Parathyroid adenoma (tissue), 2 donors: ENCODE measurements around the gene LYRM1.
A peak's percentile ranks its signal among the peaks of the same experiment; 100 is the strongest.

Experiments used
- H2AFZ ChIP-seq: fragments of 300-600 bp; sonication (generic); one replicate; pipeline ENCODE4 v1.7.0; 2017; ENCODE audit warnings: antibody characterized with exemption, mild to moderate bottlenecking
- H3K27ac ChIP-seq: fragments of 300-600 bp; sonication (generic); one replicate; pipeline ENCODE4 v1.7.0; 2017
- H3K27me3 ChIP-seq: fragments of 300-600 bp; sonication (generic); one replicate; pipeline ENCODE4 v1.7.0; 2017; ENCODE audit warnings: low read length; ENCODE audit not compliant: control insufficient read depth, insufficient read depth
- H3K36me3 ChIP-seq: fragments of 300-600 bp; sonication (generic); one replicate; pipeline ENCODE4 v1.7.0; 2017; ENCODE audit warnings: low read length; ENCODE audit not compliant: control insufficient read depth, insufficient read depth
- H3K4me1 ChIP-seq: fragments of 300-600 bp; sonication (generic); one replicate; pipeline ENCODE4 v1.7.0; 2017; ENCODE audit warnings: control low read depth
- H3K4me2 ChIP-seq: fragments of 300-600 bp; sonication (generic); one replicate; pipeline ENCODE4 v1.7.0; 2017; ENCODE audit warnings: low read length
- H3K4me3 ChIP-seq: fragments of 300-600 bp; sonication (generic); one replicate; pipeline ENCODE4 v1.7.0; 2017; ENCODE audit warnings: low read depth, low read length
- H3K79me2 ChIP-seq: fragments of 300-600 bp; sonication (generic); one replicate; pipeline ENCODE4 v1.7.0; 2017; ENCODE audit warnings: control low read depth
- H3K9ac ChIP-seq: fragments of 300-600 bp; sonication (generic); one replicate; pipeline ENCODE4 v1.7.0; 2017; ENCODE audit warnings: mild to moderate bottlenecking
- H3K9me3 ChIP-seq: fragments of 300-600 bp; sonication (generic); one replicate; pipeline ENCODE4 v1.7.0; 2017; ENCODE audit warnings: low read length; ENCODE audit not compliant: control insufficient read depth
- TF ChIP-seq, protein P1 (sequence below): fragments of 300-600 bp; sonication (generic); IDR thresholded peaks from one replicate; pipeline ENCODE4 v1.7.0; 2017; ENCODE audit warnings: antibody characterized with exemption, mild to moderate bottlenecking
- donor health status: primary hyperparathyroidism.

LYRM1 gene

GRCh38 chr16:20948444-20948843 lies 47.9 kb downstream of the LYRM1 start:
- no peaks in the 10 kb centered on the region for H3K36me3 ChIP-seq
- H3K9me3 ChIP-seq = no peaks in the 10 kb centered on the region
- no peak overlapping the region for H3K9ac ChIP-seq
- H3K79me2 ChIP-seq = no peaks in the 10 kb centered on the region
- H3K4me1 ChIP-seq = peaks cover 4% of the 10 kb centered on the region
- no peak overlapping the region for H3K4me3 ChIP-seq
- no peaks in the 10 kb centered on the region for H3K27me3 ChIP-seq
- H2AFZ ChIP-seq = no peak overlapping the region
- TF ChIP-seq, protein P1, sequence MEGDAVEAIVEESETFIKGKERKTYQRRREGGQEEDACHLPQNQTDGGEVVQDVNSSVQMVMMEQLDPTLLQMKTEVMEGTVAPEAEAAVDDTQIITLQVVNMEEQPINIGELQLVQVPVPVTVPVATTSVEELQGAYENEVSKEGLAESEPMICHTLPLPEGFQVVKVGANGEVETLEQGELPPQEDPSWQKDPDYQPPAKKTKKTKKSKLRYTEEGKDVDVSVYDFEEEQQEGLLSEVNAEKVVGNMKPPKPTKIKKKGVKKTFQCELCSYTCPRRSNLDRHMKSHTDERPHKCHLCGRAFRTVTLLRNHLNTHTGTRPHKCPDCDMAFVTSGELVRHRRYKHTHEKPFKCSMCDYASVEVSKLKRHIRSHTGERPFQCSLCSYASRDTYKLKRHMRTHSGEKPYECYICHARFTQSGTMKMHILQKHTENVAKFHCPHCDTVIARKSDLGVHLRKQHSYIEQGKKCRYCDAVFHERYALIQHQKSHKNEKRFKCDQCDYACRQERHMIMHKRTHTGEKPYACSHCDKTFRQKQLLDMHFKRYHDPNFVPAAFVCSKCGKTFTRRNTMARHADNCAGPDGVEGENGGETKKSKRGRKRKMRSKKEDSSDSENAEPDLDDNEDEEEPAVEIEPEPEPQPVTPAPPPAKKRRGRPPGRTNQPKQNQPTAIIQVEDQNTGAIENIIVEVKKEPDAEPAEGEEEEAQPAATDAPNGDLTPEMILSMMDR = no peak
- H3K27ac ChIP-seq = no peak overlapping the region
- no peak overlapping the region for H3K4me2 ChIP-seq

DNA sequence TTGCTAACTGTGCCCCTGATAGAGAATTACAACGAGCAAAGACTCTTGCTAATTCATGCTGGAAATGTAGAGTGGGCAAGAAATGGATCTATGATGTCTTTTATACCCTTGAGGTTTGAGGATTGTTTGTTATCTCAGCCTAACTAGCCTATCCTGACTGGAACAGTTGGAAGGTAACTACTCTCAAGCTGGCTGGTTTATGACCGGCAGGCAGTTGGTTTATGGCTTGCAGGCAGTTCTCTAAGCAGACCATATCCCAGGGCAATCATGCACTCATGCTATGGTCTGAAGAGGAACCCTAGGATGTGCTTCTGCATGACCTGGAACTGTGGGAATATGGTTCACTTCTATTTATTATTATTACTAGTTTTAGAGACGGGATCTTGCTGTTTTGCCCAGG lies 49.1 kb downstream of the LYRM1 start:
- Histone ChIP-seq H3K4me1 (peaks cover 4% of the 10 kb centered on the region), H3K4me2 (no peak overlapping the region), H3K4me3 (no peak overlapping the region), H3K36me3 (no peaks in the 10 kb centered on the region), H3K27ac (no peak overlapping the region), H2AFZ (no peak overlapping the region), H3K27me3 (no peaks in the 10 kb centered on the region), H3K9ac (no peak overlapping the region), H3K79me2 (no peaks in the 10 kb centered on the region), H3K9me3 (no peaks in the 10 kb centered on the region)
- TF ChIP-seq, protein P1 = no peak

DNA sequence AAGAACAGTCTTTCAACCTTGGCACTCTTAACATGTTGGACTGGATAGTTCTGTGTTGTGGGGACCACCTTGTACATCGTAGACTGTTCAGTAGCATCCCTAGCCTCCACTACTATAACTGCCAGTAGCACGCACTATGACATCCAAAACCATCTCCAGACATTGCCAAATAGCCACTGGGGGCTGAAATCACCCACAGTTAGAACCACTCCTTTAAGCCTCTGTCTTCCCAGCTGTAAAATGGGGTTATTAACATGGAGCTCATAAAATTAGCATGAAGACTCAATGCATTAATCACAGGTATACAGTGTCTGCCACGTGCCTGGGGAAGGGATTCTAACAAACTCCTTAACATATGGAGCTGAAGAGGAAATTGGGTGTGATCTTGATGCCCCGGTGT lies 49.7 kb downstream of the LYRM1 start:
- peaks cover 4% of the 10 kb centered on the region for H3K4me1 ChIP-seq
- TF ChIP-seq, protein P1 = no peak
- no peaks in the 10 kb centered on the region for H3K79me2 ChIP-seq
- H3K36me3 ChIP-seq = no peaks in the 10 kb centered on the region
- no peaks in the 10 kb centered on the region for H3K27me3 ChIP-seq
- H3K9ac ChIP-seq = no peak overlapping the region
- no peaks in the 10 kb centered on the region for H3K9me3 ChIP-seq
- H3K27ac ChIP-seq = no peak overlapping the region
- H3K4me3 ChIP-seq = no peak overlapping the region
- H2AFZ ChIP-seq = no peak overlapping the region
- H3K4me2 ChIP-seq = no peak overlapping the region

DNA sequence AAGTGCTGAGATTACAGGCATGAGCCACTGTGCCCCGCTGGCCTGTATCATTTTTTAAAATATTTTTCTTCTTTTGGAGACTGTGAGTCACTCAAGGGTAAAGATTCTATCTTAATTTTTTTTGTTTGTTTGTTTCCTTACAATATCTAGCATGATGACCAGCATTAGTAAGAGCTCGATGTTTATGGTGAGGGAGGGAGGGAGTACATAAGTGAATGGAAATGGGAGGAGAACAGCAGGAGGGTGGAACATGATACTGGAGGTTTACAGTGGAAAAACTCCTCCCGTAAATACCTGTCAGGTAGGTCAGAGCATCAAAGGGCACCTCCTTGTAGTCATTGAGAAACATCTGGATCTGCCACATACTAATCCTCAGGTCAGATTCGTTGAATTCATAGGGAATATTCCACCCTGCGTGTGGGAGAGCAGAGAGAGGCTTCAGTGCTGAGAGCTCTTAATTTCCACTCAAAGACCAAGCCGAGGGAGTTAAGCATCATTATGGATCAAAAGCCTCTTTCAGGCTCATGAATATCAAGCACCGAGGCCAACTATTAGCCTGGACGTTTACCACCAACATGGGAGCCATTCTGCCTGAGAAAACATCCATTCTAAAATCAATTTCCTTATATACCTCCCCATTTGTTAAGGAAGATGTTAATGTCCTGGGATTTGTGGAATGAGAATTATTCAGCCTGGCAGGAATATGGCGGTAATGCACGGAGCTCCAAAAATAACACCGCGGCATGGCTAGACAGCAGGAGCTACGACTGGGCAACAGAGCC lies 51.8 kb downstream of the LYRM1 start:
- no peaks in the 10 kb centered on the region for H3K27me3 ChIP-seq
- H3K79me2 ChIP-seq = no peaks in the 10 kb centered on the region
- no peak overlapping the region for H3K4me3 ChIP-seq
- no peaks in the 10 kb centered on the region for H3K9me3 ChIP-seq
- TF ChIP-seq, protein P1 = no peak
- H3K27ac ChIP-seq = no peak overlapping the region
- no peaks in the 10 kb centered on the region for H3K36me3 ChIP-seq
- no peak overlapping the region for H3K9ac ChIP-seq
- H2AFZ ChIP-seq = peak overlapping the region; percentile 38
- H3K4me1 ChIP-seq = peaks cover 4% of the 10 kb centered on the region
- no peak overlapping the region for H3K4me2 ChIP-seq

DNA sequence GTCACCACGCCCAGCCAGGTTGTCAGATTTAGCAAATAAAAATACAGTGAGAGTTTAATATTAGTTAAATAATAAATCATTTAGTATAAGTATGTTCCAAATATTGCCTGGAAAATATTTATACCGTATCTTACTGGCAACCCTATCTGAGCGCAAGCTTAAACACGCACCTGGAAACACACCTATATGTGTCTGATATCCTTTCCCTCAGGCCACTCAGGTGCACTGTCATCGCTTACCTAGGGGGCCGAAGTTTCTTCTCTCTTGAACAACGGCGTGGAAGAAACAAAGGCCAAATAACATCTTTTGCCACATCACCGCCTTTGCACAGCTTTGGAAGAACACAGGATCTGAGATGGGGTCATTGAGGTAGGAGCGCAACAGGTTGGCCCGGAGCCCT lies 54.0 kb downstream of the LYRM1 start:
- no peak overlapping the region for H3K4me2 ChIP-seq
- H3K36me3 ChIP-seq = no peaks in the 10 kb centered on the region
- TF ChIP-seq, protein P1 = no peak
- no peak overlapping the region for H3K4me3 ChIP-seq
- no peak overlapping the region for H3K27ac ChIP-seq
- no peaks in the 10 kb centered on the region for H3K9me3 ChIP-seq
- H3K4me1 ChIP-seq = peaks cover 4% of the 10 kb centered on the region
- no peaks in the 10 kb centered on the region for H3K27me3 ChIP-seq
- no peak overlapping the region for H3K9ac ChIP-seq
- no peak overlapping the region for H2AFZ ChIP-seq
- H3K79me2 ChIP-seq = no peaks in the 10 kb centered on the region
